HUES48 (cell line): ENCODE measurements around the gene LIMS3.
"Not testable (repeated sequence)": the region's sequence is repeated elsewhere in the genome, so short reads cannot be mapped to it uniquely, and the experiment has no call there.

Source experiments
- H3K27ac ChIP-seq: one replicate; pipeline ENCODE4 v1.7.0; 2013; ENCODE audit warnings: low read depth, low read length, inconsistent platforms
- H3K27me3 ChIP-seq: 2 replicates; pipeline ENCODE4 v1.6.1; 2013; ENCODE audit warnings: mild to moderate bottlenecking, low read length; ENCODE audit not compliant: control insufficient read depth, insufficient read depth
- H3K36me3 ChIP-seq: 2 replicates; pipeline ENCODE4 v1.6.1; 2013; ENCODE audit warnings: low read length; ENCODE audit not compliant: control insufficient read depth, insufficient read depth
- H3K4me1 ChIP-seq: 2 replicates; pipeline ENCODE4 v1.6.1; 2013; ENCODE audit warnings: mild to moderate bottlenecking, low read length; ENCODE audit not compliant: control insufficient read depth, insufficient read depth
- H3K4me3 ChIP-seq: 2 replicates; pipeline ENCODE4 v1.5.1; 2013; ENCODE audit warnings: mild to moderate bottlenecking, low read depth, low read length
- H3K9ac ChIP-seq: 2 replicates; pipeline ENCODE4 v1.6.1; 2013; ENCODE audit warnings: mild to moderate bottlenecking, low read depth, low read length, moderate library complexity
- H3K9me3 ChIP-seq: 2 replicates; pipeline ENCODE4 v1.6.1; 2013; ENCODE audit warnings: low read length; ENCODE audit not compliant: control insufficient read depth, insufficient read depth

LIMS3 gene

DNA sequence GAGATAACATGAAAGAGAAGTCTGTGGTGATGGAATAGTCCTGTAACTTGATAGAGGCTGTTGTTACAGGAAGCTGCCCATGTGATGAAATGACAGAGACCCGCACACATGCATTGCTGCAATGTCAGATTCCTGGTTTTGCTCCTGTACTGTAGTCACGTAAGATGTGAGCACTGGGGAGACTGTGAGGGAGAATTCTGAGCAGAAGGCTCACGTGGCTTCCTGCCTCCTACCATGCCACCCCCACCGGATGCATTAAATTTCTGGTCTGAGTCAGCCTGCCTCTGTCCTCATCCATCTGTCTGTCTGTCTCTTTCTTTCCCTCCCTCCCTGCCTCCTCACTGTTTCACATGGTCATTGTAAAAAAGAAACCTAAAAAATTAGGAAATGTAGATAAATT, 2.3 kb upstream of the LIMS3 start:
- not testable (repeated sequence) for H3K27ac ChIP-seq, H3K27me3 ChIP-seq, H3K9ac ChIP-seq, H3K4me1 ChIP-seq, H3K9me3 ChIP-seq, H3K4me3 ChIP-seq, H3K36me3 ChIP-seq

DNA sequence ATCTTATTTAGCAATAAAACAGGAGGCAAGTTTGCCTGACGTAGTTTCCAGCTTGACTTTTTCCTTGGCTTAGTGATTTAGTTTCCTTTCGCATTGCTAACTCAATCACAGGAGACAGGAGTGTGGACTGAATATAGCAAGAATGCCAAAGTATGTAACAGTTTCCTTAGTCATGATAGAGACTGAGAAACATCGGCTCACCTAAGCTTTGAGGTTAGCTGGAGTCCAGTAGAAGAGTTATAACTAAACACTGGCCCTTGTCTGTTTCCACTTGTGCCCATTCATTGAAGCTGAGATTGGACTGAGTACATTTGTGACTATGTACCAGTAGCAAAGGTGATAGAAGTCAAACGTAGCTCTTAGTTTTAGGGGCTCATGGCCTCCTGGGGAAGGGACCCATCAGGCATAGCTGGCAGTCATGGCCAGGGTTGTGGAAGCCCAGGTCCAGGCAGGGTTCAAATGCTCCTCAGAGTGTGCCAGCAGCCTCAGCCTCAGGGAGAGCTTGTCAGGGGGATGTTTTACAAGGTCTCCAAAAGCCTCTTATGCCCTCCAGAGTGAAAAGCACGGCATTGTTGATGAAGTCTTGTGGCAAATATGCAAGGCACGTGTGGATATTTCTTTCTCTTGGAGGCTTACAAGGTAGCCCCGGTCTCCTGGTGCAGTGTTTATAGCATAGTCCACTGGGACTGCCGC, 573 bp upstream of the LIMS3 start:
- H3K9me3 ChIP-seq, H3K4me1 ChIP-seq, H3K27me3 ChIP-seq: not testable (repeated sequence)

DNA sequence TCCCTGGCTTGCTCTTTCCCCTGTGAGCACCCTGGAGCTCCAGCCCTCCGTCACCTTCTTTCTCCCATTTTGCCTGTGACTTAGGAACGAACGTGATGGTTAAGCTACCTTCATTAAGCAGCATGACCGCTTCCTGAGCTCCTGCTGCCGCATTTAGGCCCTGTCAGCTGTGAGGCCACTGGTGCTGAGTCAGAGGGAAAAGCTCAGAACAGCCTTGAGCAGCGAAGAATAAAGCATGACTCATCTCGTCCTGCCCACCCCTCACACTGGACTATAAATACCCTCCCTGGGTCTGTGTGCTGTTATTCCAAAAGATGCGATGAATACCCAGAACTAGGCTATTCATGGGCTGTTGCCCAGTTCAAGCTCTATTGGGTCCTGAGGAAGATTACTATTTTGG, 7.3 kb downstream of the LIMS3 start:
- not testable (repeated sequence) for H3K4me3 ChIP-seq, H3K4me1 ChIP-seq, H3K27me3 ChIP-seq, H3K9me3 ChIP-seq, H3K27ac ChIP-seq, H3K36me3 ChIP-seq, H3K9ac ChIP-seq

More for the DNA sequence above, 573 bp upstream of the LIMS3 start:
- H3K9ac ChIP-seq, H3K36me3 ChIP-seq, H3K4me3 ChIP-seq, H3K27ac ChIP-seq: not testable (repeated sequence)

DNA sequence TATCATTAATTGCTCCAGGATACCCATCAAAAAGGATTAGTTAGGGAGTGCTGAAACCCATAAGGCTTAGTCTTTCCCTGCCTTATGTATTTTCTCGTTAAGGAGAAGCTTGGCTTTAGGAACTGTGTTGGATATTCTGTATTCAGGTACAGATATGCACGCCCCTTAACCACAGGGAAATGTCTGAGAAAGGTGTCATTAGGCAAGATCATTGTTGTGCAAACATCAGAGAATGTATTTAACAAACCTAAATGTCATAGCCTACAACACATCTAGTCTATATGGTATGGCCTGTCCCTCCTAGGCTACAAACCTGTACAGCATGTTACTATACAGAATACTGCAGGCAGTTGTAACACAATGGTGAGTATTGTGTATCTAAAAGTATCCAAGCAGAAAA, 10.1 kb downstream of the LIMS3 start:
- not testable (repeated sequence) for H3K27ac ChIP-seq, H3K36me3 ChIP-seq, H3K4me1 ChIP-seq, H3K9me3 ChIP-seq, H3K27me3 ChIP-seq, H3K9ac ChIP-seq, H3K4me3 ChIP-seq

DNA sequence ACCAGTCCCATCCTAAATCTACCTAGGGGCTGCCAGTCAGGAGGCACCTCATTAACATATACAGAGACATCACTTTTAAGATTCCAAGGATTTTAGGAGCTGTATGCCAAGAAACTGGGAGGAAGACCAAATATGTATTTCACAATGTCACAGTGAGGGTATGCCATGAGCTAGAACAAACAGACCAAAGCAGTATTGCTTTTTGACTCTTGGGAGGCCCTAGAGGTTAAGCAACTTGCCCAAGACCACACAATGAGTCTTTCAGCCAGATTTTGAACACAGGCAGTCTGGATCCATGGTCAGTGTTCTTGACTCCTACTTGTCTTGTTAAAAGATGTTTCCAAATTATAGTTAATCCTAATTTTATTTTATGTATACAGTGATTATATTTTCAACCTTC, 12.3 kb downstream of the LIMS3 start:
- not testable (repeated sequence) for H3K4me3 ChIP-seq, H3K9me3 ChIP-seq, H3K4me1 ChIP-seq, H3K27me3 ChIP-seq, H3K9ac ChIP-seq, H3K27ac ChIP-seq, H3K36me3 ChIP-seq

DNA sequence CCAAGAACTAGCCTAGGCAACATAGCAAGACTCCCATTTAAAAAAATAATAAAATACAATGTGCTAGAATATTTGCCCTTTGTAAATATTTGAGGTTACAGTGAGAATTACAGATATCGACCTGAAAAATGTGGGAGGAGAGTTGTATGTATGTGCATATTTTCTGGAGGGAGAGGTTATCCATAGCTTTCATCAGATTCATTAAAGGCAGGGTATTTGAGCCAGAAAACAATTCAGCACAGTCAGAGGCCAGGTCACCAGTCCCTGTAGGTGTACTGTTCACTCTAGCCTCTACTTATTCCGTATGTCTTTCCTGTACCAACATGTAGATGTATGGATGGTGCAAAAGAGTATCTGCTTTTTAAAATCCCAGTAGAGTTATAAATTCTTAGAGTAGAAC, 15.4 kb downstream of the LIMS3 start:
- H3K4me3 ChIP-seq, H3K9ac ChIP-seq, H3K9me3 ChIP-seq, H3K27ac ChIP-seq, H3K36me3 ChIP-seq, H3K4me1 ChIP-seq, H3K27me3 ChIP-seq: not testable (repeated sequence)

DNA sequence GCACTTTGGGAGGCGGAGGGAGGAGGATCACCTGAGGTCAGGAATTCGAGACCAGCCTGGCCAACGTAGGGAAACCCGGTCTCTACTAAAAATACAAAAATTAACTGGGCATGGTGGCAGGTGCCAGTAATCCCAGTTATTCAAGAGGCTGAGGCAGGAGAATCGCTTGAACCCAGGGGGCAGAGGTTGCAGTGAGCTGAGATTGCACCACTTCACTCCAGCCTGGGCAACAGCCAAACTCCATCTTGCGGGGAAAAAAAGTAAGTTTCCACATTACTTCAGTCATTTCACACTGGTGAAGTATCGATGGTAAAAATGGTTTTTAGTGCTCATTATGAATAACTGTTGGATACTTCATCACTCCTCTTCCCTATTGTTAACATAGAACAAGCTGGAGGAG, 16.1 kb downstream of the LIMS3 start:
- not testable (repeated sequence) for H3K27me3 ChIP-seq, H3K4me1 ChIP-seq, H3K27ac ChIP-seq, H3K9ac ChIP-seq, H3K9me3 ChIP-seq, H3K36me3 ChIP-seq, H3K4me3 ChIP-seq

DNA sequence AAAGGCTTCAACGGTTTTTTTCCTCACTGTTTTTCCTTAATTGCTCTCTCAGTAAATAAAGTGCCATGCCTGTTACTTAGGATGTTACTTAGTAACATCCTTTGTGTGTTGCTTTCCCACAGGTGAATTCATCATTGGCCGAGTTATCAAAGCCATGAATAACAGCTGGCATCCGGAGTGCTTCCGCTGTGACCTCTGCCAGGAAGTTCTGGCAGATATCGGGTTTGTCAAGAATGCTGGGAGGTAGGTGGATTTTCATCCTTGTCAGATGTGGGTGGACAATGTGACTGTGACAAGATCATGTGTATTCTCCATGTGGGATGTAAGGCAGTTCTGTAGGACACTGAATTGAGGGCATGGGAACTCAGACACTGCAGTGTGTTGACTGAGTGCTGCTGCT, 17.3 kb downstream of the LIMS3 start:
- not testable (repeated sequence) for H3K9me3 ChIP-seq, H3K9ac ChIP-seq, H3K27me3 ChIP-seq, H3K27ac ChIP-seq, H3K4me3 ChIP-seq, H3K4me1 ChIP-seq, H3K36me3 ChIP-seq

DNA sequence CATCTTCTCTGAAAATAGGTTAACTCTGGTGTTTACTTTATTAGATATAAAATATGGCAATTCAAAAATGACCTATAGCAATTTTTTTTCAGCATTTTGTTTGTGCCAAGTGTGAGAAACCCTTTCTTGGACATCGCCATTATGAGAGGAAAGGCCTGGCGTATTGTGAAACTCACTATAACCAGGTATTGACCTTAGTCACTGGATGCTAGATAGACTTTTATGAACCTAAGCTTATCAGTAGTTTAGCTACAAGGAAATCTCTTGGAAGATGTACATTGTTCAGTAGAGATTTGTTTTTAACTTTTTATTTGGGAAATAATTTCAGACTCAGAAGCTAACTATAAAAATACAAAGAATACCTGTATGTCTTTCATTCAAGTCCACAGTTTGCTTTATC, 21.7 kb downstream of the LIMS3 start:
- not testable (repeated sequence) for H3K27ac ChIP-seq, H3K4me3 ChIP-seq, H3K36me3 ChIP-seq, H3K9me3 ChIP-seq, H3K27me3 ChIP-seq, H3K4me1 ChIP-seq, H3K9ac ChIP-seq

DNA sequence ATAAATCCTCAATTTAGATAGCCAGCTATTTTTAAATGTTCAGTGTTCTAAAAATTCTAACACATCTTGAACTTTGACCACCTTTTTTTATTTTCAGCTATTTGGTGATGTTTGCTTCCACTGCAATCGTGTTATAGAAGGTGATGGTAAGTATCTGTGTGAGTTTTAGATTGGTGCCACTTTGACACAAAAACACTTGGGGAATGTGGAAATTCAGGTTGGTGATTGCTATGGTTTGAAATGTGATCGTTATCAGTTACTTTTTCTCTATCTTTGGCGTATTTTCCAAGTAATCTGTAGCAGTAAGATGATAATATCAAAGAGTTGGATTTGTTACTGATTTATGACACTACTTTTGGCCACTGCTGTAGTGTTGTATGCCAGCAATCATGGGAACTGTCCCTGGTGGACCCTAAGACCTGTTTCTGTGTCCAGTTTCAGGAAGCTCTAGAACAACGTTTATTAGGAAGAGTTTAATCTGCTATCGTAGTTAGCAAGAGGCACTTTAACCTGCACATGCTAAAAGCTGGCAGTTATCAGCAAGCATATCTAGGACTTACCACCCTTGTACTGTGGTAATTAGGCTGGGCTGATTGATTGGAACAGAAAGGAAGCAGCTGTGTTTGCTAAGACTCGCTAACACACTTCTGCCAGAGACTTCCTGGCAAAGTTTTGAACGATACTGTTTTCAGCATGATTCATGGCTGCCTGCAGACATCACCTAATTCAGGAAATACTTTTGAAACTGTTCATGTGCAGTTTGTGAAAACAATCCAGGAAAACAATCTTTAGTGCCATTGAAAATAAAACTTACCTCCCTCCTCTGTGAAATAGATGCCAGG, 23.3 kb downstream of the LIMS3 start:
- H3K9ac ChIP-seq, H3K36me3 ChIP-seq, H3K4me1 ChIP-seq, H3K4me3 ChIP-seq, H3K27me3 ChIP-seq, H3K27ac ChIP-seq, H3K9me3 ChIP-seq: not testable (repeated sequence)

DNA sequence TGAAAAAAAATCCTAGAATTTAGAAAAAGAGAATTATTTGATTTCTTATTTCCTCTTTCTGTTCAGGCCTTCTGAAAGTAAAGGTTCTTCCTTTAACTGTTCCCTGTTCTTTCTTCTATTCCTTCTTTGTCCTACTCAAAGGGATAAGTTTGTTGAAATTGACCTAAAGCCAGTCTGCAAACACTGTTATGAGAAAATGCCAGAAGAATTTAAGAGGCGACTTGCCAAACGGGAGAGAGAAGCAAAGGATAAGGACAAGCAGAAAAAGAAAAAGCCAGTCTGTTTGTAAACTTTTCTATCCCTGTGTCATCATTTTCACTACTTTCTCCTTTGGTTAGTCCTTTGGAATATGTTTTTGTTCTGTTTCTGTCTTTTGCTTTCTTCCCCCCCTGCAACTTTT, 26.0 kb downstream of the LIMS3 start:
- not testable (repeated sequence) for H3K4me1 ChIP-seq, H3K9ac ChIP-seq, H3K36me3 ChIP-seq, H3K9me3 ChIP-seq, H3K27ac ChIP-seq, H3K4me3 ChIP-seq, H3K27me3 ChIP-seq
